WTC11 (cell line): Measurements from ENCODE around the gene ZNF615. TPM values are rescaled to one million over a fixed set of nuclear protein-coding genes. Genes with fewer than 3 reads are reported as not detected.
A peak's percentile ranks its signal among the peaks of the same experiment; 100 is the strongest.

Experiments used
- ATAC-seq: fragments of 200-7000 bp; cut with Tn5 transposase; 2 replicates; pipeline ENCODE4 v1.10.0; 2021; ENCODE audit warnings: mild to moderate bottlenecking, moderate library complexity
- CTCF ChIA-PET: fragments of 300-600 bp; sonication (Branson Sonifier 250); formaldehyde crosslinking; loops from one replicate; lab custom pipeline; 2021; ENCODE audit warnings: antibody characterized with exemption; lab: Charles Lee
- POLR2A ChIA-PET: fragments of 350-600 bp; sonication (Branson Sonifier 250); formaldehyde crosslinking; loops from one replicate; lab custom pipeline; 2021; ENCODE audit warnings: antibody characterized with exemption; lab: Charles Lee
- DNase-seq: peaks from one replicate; pipeline ENCODE4 v3.0.0; 2021; ENCODE audit warnings: low spot score
- H3K27ac Mint-ChIP-seq: 2 replicates; pipeline ENCODE4 v1.8.0; 2021; ENCODE audit warnings: mixed read lengths
- H3K27me3 Mint-ChIP-seq: 2 replicates; pipeline ENCODE4 v1.8.0; 2021; ENCODE audit warnings: low read depth, mild to moderate bottlenecking, moderate library complexity, mixed read lengths
- H3K36me3 Mint-ChIP-seq: 2 replicates; pipeline ENCODE4 v1.8.0; 2021; ENCODE audit warnings: mixed read lengths
- H3K4me1 Mint-ChIP-seq: 2 replicates; pipeline ENCODE4 v1.8.0; 2022; ENCODE audit warnings: mixed read lengths
- H3K4me3 Mint-ChIP-seq: 2 replicates; pipeline ENCODE4 v1.8.0; 2021; ENCODE audit warnings: mild to moderate bottlenecking, moderate library complexity, mixed read lengths
- H3K9me3 Mint-ChIP-seq: 2 replicates; pipeline ENCODE4 v1.8.0; 2021; ENCODE audit warnings: mixed read lengths
- CBFB ChIP-seq: sonication (generic); formaldehyde crosslinking; IDR thresholded peaks from 2 replicates; pipeline ENCODE4 v1.8.1; 2022; ENCODE audit warnings: mild to moderate bottlenecking, low read depth, missing genetic modification reagents
- CREB1 ChIP-seq: sonication (generic); formaldehyde crosslinking; IDR thresholded peaks from 2 replicates; pipeline ENCODE4 v1.8.0; 2023; ENCODE audit warnings: mild to moderate bottlenecking, missing genetic modification reagents
- ELF4 ChIP-seq: sonication (generic); formaldehyde crosslinking; IDR thresholded peaks from 2 replicates; pipeline ENCODE4 v1.8.1; 2022; ENCODE audit warnings: low read depth, mild to moderate bottlenecking, moderate library complexity, missing genetic modification reagents
- FOXJ3 ChIP-seq: sonication (generic); formaldehyde crosslinking; IDR thresholded peaks from 2 replicates; pipeline ENCODE4 v1.9.0; 2021; ENCODE audit warnings: missing genetic modification reagents, mild to moderate bottlenecking, borderline replicate concordance
- FOXK1 ChIP-seq: sonication (generic); formaldehyde crosslinking; IDR thresholded peaks from 2 replicates; pipeline ENCODE4 v1.8.0; 2022; ENCODE audit warnings: mild to moderate bottlenecking, moderate library complexity, missing genetic modification reagents
- GRHL2 ChIP-seq: fragments of 250-450 bp; sonication (Bioruptor Pico); IDR thresholded peaks from 2 replicates; pipeline ENCODE4 v1.8.0; 2022; ENCODE audit warnings: mild to moderate bottlenecking, moderate library complexity; ENCODE audit not compliant: insufficient replicate concordance, severe bottlenecking
- JUN ChIP-seq: sonication (generic); formaldehyde crosslinking; IDR thresholded peaks from 2 replicates; pipeline ENCODE4 v1.8.0; 2023; ENCODE audit warnings: mild to moderate bottlenecking, missing genetic modification reagents
- MYBL2 ChIP-seq: sonication (generic); formaldehyde crosslinking; IDR thresholded peaks from 2 replicates; pipeline ENCODE4 v1.8.1; 2023; ENCODE audit warnings: mild to moderate bottlenecking, moderate library complexity, missing genetic modification reagents
- NFATC4 ChIP-seq: fragments of 250-450 bp; sonication (Bioruptor Pico); IDR thresholded peaks from 2 replicates; pipeline ENCODE4 v1.9.0; 2021; ENCODE audit warnings: mild to moderate bottlenecking
- NFYB ChIP-seq: sonication (generic); formaldehyde crosslinking; conservative IDR thresholded peaks from 2 replicates; pipeline ENCODE4 v1.8.0; 2022; ENCODE audit warnings: low read depth, missing genetic modification reagents
- NR1H2 ChIP-seq: sonication (generic); formaldehyde crosslinking; IDR thresholded peaks from 2 replicates; pipeline ENCODE4 v1.9.0; 2021; ENCODE audit warnings: mild to moderate bottlenecking, moderate library complexity, missing genetic modification reagents
- OVOL2 ChIP-seq: fragments of 250-450 bp; sonication (Bioruptor Pico); IDR thresholded peaks from 2 replicates; pipeline ENCODE4 v1.9.0; 2021; ENCODE audit warnings: mild to moderate bottlenecking, borderline replicate concordance
- SMAD3 ChIP-seq: sonication (generic); formaldehyde crosslinking; IDR thresholded peaks from 2 replicates; pipeline ENCODE4 v1.8.0; 2022; ENCODE audit warnings: missing genetic modification reagents, mild to moderate bottlenecking, borderline replicate concordance
- TEAD1 ChIP-seq: sonication (generic); formaldehyde crosslinking; IDR thresholded peaks from 2 replicates; pipeline ENCODE4 v1.8.0; 2022; ENCODE audit warnings: mild to moderate bottlenecking, missing genetic modification reagents
- ZNF138 ChIP-seq: sonication (generic); formaldehyde crosslinking; conservative IDR thresholded peaks from 2 replicates; pipeline ENCODE4 v1.8.1; 2022; ENCODE audit warnings: mild to moderate bottlenecking, moderate library complexity, missing genetic modification reagents
- ZNF423 ChIP-seq: fragments of 250-450 bp; sonication (Bioruptor Pico); IDR thresholded peaks from 2 replicates; pipeline ENCODE4 v2.1.2; 2022; ENCODE audit warnings: mild to moderate bottlenecking, moderate library complexity
- total RNA-seq: library from RNA; stranded (reverse); gene quantifications from 3 replicates; pipeline ENCODE4 v1.2.3, GENCODE V29; 2021
- TF ChIP-seq, protein P1 (sequence below): fragments of 250-450 bp; sonication (Bioruptor Pico); conservative IDR thresholded peaks from 2 replicates; pipeline ENCODE4 v1.9.0; 2021; ENCODE audit warnings: mild to moderate bottlenecking
- TF ChIP-seq, protein P2 (sequence below): sonication (generic); formaldehyde crosslinking; IDR thresholded peaks from 2 replicates; pipeline ENCODE4 v1.8.1; 2023; ENCODE audit warnings: mild to moderate bottlenecking, missing genetic modification reagents, moderate library complexity
- TF ChIP-seq, protein P3 (sequence below): fragments of 250-450 bp; sonication (Bioruptor Pico); IDR thresholded peaks from 2 replicates; pipeline ENCODE4 v1.8.0; 2021; ENCODE audit warnings: mild to moderate bottlenecking
- TF ChIP-seq, protein P4 (sequence below): sonication (generic); formaldehyde crosslinking; IDR thresholded peaks from 2 replicates; pipeline ENCODE4 v1.8.1; 2023; ENCODE audit warnings: mild to moderate bottlenecking, missing genetic modification reagents
- TF ChIP-seq, protein P5 (sequence below): fragments of 250-450 bp; sonication (Bioruptor Pico); IDR thresholded peaks from 2 replicates; pipeline ENCODE4 v1.9.0; 2021; ENCODE audit warnings: mild to moderate bottlenecking
- TF ChIP-seq, protein P6 (sequence below): sonication (generic); formaldehyde crosslinking; IDR thresholded peaks from 2 replicates; pipeline ENCODE4 v1.8.0; 2023; ENCODE audit warnings: missing genetic modification reagents
- TF ChIP-seq, protein P7 (sequence below): sonication (generic); formaldehyde crosslinking; IDR thresholded peaks from 2 replicates; pipeline ENCODE4 v1.8.1; 2022; ENCODE audit warnings: mild to moderate bottlenecking, missing genetic modification reagents, moderate library complexity, borderline replicate concordance

ZNF615 gene
- total RNA-seq, 1 experiment from 2014 or later: 11.9 TPM

DNA sequence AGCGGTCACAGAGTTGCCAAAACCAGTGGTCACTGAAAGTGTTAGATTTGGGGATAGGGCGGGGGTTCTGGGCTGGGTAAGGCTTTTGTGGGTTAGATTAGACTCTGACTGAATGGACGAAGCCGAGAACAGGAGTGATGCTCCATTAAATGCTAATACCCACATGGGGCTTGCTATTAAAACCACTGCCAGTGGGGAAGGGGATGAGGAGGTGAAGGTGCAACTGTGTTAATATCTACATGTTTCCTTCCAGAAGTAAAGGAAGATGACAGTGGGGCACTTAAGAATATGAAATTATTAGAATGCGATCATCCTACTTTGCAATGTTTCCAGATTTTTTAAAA is 20.7 kb upstream of the ZNF615 start (continued):
- TF ChIP-seq OVOL2 (CRISPR knock-in tag): no peak
- no peak for TF ChIP-seq NFATC4 (CRISPR knock-in tag)
- no peak for TF ChIP-seq FOXJ3 (CRISPR knock-in tag)
- TF ChIP-seq, protein P1, sequence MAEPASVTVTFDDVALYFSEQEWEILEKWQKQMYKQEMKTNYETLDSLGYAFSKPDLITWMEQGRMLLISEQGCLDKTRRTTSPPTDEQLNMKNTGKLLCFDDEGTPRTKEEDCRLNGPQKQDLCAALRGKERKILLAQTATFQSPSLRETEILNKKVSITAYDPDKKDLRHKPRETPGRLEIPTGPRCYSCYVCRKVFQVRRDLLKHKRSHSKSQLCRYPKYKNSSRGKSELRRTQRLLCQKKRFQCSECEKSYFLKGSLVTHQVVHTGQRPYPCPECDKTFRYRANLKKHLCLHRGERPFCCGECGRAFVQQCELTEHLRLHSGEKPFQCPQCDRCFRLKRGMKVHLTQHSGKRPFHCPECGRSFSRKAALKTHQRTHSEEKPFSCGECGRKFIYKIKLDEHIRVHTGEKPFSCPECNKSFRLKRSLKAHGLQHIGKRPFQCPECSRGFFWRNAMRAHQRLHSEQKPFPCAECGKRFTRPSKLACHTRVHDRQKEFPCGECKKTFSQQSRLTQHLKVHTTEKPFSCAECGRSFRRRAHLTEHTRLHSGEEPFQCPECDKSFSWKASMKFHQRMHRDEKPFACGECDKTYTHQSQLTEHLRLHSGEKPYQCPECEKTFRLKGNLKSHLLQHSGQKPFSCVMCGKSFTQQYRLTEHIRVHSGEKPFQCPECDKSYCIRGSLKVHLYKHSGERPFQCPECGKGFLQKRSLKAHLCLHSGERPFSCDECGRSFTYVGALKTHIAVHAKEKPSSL (CRISPR knock-in tag): no peak
- TF ChIP-seq FOXK1 (CRISPR knock-in tag): no peak
- no peak for TF ChIP-seq NR1H2
- TF ChIP-seq, all 79 proteins: peak for 0

DNA sequence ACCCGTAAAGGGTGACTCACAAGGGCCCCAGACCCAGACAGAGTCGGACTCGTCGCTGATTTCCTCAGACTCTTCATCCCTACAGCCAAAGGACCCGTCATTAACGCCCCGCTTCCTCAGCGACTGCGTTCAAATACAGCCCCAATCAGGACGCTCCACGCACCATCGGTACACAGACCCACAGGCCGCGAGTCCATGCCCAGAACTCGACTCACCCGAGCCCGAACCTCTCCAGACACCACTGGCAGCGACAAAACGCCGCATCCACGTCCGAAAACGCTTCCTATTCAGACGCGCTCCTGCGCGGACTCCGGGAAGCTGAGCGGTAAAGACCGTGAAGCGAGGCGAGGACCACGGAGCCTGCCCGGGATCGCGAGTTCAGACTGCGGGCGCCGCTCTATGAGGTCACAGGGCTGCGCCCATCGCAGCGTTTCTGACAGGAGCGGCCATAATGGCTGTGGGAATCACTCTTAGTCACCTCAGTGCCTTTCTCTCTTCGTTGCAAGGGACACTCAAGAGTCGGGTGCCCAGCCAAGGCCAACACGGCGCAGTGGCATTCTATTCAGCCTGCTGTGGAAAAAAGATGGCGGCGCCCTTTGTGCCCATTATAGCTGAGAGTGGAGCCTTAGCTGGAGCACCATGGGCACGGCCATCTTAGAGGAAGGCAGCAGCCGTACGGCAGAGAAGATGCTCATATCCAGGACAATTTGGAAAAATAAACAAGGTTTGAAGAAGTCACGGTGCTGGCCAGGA is 20.2 kb upstream of the ZNF615 start, which contains the start of gene ZNF614:
ZNF614 (minus strand) TSS at position 353 of the 753 bp plus-strand sequence. CDS start 2,634 bp downstream, outside the sequence.
- ChIA-PET POLR2A (no interaction called here), CTCF (interaction anchor here (1.0 kb wide), 1 partner anchor 209 kb away, joined by 3 read pairs; no protein-coding TSS in a partner anchor)
- Mint-ChIP-seq H3K27ac (peak within 1 kb of the TSS; percentile 91), H3K27me3 (no peaks in the 10 kb centered on the region), H3K9me3 (peaks cover 26% of the 10 kb centered on the region), H3K4me3 (peak within 1 kb of the TSS; percentile 86), H3K36me3 (peaks cover 55% of the 10 kb centered on the region), H3K4me1 (peaks cover 12% of the 10 kb centered on the region)
- peak; percentile 94 for ATAC-seq
- DNase-seq: peak; percentile 91
- TF ChIP-seq, protein P2, sequence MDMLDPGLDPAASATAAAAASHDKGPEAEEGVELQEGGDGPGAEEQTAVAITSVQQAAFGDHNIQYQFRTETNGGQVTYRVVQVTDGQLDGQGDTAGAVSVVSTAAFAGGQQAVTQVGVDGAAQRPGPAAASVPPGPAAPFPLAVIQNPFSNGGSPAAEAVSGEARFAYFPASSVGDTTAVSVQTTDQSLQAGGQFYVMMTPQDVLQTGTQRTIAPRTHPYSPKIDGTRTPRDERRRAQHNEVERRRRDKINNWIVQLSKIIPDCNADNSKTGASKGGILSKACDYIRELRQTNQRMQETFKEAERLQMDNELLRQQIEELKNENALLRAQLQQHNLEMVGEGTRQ (CRISPR knock-in tag): no peak
- TF ChIP-seq NFYB (CRISPR knock-in tag) (no peak), CREB1 (CRISPR knock-in tag) (no peak), GRHL2 (CRISPR knock-in tag) (no peak), ZNF423 (CRISPR knock-in tag) (no peak), ELF4 (CRISPR knock-in tag) (no peak), CBFB (CRISPR knock-in tag) (no peak), MYBL2 (0 out of 2 replicates have a peak, but pooled peaks have one; percentile 63), SMAD3 (CRISPR knock-in tag) (no peak; the same call in 1 of the 2 replicates), JUN (CRISPR knock-in tag) (no peak), TEAD1 (no peak), OVOL2 (CRISPR knock-in tag) (no peak), ZNF138 (CRISPR knock-in tag) (no peak)
- TF ChIP-seq, protein P3, sequence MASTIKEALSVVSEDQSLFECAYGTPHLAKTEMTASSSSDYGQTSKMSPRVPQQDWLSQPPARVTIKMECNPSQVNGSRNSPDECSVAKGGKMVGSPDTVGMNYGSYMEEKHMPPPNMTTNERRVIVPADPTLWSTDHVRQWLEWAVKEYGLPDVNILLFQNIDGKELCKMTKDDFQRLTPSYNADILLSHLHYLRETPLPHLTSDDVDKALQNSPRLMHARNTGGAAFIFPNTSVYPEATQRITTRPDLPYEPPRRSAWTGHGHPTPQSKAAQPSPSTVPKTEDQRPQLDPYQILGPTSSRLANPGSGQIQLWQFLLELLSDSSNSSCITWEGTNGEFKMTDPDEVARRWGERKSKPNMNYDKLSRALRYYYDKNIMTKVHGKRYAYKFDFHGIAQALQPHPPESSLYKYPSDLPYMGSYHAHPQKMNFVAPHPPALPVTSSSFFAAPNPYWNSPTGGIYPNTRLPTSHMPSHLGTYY: no peak
- TF ChIP-seq, protein P4, sequence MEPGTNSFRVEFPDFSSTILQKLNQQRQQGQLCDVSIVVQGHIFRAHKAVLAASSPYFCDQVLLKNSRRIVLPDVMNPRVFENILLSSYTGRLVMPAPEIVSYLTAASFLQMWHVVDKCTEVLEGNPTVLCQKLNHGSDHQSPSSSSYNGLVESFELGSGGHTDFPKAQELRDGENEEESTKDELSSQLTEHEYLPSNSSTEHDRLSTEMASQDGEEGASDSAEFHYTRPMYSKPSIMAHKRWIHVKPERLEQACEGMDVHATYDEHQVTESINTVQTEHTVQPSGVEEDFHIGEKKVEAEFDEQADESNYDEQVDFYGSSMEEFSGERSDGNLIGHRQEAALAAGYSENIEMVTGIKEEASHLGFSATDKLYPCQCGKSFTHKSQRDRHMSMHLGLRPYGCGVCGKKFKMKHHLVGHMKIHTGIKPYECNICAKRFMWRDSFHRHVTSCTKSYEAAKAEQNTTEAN: no peak
- TF ChIP-seq, protein P5, sequence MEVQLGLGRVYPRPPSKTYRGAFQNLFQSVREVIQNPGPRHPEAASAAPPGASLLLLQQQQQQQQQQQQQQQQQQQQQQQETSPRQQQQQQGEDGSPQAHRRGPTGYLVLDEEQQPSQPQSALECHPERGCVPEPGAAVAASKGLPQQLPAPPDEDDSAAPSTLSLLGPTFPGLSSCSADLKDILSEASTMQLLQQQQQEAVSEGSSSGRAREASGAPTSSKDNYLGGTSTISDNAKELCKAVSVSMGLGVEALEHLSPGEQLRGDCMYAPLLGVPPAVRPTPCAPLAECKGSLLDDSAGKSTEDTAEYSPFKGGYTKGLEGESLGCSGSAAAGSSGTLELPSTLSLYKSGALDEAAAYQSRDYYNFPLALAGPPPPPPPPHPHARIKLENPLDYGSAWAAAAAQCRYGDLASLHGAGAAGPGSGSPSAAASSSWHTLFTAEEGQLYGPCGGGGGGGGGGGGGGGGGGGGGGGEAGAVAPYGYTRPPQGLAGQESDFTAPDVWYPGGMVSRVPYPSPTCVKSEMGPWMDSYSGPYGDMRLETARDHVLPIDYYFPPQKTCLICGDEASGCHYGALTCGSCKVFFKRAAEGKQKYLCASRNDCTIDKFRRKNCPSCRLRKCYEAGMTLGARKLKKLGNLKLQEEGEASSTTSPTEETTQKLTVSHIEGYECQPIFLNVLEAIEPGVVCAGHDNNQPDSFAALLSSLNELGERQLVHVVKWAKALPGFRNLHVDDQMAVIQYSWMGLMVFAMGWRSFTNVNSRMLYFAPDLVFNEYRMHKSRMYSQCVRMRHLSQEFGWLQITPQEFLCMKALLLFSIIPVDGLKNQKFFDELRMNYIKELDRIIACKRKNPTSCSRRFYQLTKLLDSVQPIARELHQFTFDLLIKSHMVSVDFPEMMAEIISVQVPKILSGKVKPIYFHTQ (CRISPR knock-in tag): no peak
- TF ChIP-seq, protein P6, sequence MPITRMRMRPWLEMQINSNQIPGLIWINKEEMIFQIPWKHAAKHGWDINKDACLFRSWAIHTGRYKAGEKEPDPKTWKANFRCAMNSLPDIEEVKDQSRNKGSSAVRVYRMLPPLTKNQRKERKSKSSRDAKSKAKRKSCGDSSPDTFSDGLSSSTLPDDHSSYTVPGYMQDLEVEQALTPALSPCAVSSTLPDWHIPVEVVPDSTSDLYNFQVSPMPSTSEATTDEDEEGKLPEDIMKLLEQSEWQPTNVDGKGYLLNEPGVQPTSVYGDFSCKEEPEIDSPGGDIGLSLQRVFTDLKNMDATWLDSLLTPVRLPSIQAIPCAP: 0 out of 2 replicates have a peak, but pooled peaks have one; percentile 37
- TF ChIP-seq, protein P7, sequence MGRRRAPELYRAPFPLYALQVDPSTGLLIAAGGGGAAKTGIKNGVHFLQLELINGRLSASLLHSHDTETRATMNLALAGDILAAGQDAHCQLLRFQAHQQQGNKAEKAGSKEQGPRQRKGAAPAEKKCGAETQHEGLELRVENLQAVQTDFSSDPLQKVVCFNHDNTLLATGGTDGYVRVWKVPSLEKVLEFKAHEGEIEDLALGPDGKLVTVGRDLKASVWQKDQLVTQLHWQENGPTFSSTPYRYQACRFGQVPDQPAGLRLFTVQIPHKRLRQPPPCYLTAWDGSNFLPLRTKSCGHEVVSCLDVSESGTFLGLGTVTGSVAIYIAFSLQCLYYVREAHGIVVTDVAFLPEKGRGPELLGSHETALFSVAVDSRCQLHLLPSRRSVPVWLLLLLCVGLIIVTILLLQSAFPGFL (CRISPR knock-in tag): no peak
